Stimulated activated CD4-positive, alpha-beta T cell treated with anti-CD3 and anti-CD28 coated beads, Interleukin-15, amount 100 ng/mL, for 1 hour (primary cell): ENCODE data around the gene PTGR3.

ENCODE experiments used
- DNase-seq, 2 donors: peaks; one replicate each; pipeline ENCODE4 v3.0.0-alpha.2; 2020; ENCODE audit warnings: low read depth in 1 of 2, low spot score in 1 of 2

PTGR3 gene

DNA sequence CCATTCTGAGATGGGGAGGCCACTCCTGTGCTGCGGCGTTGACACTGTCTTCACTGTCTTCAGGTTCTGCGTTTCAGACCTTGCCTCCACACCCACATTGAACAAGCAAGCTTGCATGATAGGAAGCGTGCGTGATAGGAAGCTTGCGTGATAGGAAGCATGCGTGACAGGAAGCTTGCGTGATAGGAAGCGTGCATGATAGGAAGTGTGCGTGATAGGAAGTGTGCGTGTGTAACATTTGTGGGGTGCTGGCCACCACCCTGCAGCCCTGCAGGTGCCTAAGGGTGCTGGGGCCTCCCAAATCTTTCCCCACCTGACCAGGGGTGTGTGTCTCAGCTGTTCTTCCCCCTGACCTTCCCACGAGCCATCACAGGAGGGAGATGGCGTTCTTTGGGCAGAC is 27.0 kb upstream of the PTGR3 start:
- no peak for DNase-seq

DNA sequence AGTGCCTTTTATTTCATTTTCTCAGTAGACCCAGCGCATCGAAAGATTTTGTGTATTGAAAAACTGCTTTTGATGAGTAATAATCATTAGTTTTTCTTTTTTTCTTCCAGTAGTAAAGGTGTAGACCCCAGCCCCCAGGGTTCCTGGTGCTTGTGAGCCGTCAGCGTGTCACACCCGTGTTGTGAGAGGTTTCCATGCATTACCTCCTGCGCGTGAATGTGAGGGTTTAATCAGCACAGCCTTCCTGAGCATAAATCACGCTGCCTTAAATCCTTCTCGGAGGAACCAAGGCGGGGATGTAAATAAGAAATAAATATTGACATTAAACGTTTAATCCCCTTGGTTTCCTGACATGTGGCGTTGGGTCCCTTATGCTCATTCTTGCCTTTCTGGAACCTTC is 26.0 kb upstream of the PTGR3 start:
- no peak for DNase-seq

DNA sequence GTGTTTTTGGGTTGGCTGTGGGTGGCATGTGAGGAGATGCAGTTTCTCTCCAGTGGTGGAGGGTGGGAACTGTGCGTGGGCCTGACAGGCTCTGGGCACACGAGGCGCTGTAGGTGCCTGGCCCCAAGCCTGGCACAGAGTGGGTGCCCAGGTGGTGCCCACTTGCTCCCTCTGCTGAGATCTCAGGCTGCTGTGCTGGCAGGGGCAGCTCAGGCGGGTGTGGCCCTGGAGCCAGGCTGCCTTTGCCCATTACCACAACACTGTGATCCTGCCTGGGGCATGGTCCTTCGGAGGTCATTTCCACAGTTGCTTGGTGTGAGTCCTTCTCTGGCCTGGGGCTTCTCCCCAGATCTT is 22.1 kb upstream of the PTGR3 start:
- DNase-seq, result no peak

DNA sequence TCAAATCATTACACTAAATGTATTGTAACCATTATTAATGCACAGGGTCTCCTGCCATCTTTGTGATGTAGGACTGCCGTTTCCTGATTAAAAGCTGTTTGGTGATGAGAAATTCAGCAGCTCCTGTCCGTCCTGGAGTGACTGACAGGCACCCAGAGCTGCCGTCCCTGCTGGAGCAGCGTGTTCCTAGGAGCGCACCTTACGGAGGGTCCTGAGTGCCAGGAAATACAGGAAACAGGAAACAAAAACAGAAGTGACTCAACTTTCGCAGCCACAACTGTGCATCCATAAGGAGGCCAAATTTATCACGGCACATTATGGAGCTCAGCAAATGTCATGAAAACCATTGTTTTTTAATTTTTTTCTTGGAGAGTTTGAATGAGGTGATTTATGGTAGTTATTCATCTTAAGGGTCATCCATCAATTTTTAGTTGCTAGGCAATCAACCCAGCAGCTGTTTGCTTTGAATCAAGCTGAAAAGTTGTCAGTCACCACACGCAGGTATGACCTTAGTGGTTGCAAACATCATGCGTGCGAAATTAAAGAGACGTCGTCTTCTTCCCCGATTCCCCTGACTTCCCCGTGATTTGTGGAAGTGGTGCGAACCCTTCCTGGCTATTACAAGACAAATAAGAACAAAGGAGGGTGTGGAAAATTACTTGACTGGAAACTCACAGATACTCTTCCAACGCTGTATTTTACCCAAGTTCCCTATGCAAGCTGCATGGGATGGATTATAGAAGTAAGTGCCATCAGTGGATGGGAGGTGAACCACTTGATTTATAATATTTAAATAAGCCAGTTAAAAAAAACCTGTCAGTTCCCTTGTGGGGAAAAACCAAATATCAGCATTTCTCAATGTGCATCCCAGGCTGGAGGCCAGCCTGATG is 21.5 kb upstream of the PTGR3 start:
- DNase-seq, result no peak

DNA sequence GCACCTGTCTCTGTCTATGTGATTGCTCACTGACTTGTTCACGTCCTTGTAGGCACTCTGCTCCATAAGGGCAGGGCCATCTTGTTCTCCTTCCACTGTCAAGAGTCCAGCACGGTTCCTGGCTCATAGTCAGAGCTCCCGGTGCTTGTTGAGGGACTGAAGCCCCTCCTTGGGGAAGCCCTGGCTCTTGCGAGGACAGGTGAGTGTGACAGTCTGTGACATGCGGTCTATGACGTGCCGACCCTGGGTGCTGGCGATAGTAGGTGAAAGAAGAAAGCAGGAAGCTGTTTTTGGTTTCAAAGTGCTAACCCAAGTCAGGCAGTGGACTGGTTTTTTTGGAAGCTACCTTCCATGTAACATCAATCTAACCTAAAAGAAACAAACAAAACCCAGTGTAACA is 20.5 kb upstream of the PTGR3 start:
- no peak for DNase-seq

DNA sequence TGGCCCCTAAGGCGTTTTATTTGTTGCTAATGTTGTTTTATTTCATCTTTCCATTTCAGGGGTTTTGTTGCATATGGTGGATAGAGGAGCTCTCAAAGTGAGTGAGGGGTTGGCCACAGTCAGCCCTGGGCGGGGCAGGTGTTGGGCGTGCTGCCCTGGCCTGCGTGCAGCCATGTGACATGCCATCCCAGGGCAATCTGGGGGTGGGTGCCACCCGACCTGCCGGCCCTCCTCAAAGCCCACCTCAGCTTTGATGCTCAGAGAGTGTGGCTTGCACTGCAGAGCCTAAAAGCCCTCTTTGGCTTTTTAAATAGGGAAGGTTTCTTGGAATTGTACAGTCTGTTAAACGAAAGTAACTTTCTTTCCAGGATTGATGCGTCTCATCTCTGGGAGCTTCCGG is 20.0 kb upstream of the PTGR3 start:
- DNase-seq, result no peak

DNA sequence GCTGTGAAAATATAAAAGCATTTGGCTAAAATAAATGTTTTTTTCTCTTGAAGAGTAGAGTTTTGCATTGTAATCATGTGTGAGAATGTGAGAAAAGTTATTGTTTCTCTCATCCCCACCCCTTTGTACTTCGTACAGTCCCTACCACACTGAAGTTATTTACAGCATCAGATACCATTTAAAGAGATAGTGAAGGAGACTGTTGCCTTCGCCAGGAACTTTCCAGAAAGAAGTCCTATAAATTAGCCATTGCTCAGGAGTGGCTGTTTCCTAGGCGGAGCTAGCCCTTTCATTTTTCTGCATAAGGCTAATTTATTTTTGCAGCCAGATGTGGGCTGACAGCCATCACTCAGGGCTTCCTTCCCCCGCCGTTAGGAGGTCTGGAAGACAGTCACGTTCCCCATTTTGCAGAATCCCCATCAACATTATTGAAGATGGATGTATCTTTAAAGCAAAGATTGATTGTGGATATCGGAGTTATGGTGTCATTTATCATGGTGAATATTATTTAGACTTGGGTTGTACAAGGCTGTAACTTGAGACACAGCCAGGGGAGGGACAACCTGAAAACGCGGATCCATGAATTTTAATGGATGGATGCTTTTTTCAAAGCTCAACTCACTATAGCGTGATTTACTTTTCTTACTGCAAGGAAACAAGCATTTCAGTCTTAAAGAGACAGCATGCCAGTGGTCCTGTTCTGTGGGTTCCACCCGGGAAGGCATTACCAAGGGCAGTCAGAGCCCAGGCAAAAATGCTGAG is 18.8 kb upstream of the PTGR3 start:
- DNase-seq, result no peak

DNA sequence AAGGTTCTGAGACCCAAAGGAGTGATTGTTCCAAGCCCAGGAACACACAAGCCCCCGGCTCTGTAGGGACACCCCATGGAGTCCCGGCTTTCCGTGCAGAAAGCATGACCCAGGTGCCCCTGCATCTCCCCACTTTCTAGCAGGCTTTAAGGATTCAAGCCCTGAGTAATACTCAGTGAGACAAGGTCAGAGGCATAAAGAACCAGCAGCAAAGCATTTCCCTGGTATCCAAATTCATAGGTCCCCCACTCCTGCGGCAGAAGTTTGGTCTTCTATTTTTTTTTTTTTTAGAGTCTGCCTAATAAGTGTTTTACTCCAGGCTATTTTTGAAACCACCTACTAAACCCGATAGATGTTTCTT is 18.0 kb upstream of the PTGR3 start:
- no peak for DNase-seq

DNA sequence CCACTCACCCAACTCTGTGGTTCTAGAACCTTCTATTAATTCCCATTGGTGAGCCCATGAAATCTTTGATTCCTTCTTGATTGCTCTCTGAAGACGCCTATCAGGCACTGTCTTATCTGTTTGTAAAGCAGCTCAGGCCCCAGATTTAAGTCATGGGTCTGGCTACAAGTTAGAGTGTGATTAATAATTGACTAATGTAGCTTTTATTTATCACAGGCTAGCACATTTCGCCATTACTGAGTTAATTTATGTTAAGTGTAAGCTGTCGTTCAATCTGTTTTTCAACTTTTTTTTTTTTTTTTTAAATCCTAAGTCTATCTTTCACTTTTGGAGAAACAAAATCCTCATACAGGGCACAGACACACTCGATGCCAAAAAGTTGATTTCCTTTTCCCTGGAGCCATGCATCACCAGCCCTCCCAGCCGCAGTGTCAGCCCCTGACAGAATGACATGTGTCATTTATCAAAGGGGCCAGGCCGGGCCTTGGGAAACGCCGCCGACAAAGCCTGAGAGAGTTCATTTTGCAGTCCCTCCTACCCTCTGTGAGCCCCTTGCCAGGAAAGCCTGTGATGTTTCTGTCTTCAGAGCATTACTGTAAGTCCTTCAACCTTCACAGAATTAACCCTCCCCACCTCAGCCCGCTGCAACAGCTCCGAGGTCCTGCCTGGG is 17.5 kb upstream of the PTGR3 start:
- no peak for DNase-seq

DNA sequence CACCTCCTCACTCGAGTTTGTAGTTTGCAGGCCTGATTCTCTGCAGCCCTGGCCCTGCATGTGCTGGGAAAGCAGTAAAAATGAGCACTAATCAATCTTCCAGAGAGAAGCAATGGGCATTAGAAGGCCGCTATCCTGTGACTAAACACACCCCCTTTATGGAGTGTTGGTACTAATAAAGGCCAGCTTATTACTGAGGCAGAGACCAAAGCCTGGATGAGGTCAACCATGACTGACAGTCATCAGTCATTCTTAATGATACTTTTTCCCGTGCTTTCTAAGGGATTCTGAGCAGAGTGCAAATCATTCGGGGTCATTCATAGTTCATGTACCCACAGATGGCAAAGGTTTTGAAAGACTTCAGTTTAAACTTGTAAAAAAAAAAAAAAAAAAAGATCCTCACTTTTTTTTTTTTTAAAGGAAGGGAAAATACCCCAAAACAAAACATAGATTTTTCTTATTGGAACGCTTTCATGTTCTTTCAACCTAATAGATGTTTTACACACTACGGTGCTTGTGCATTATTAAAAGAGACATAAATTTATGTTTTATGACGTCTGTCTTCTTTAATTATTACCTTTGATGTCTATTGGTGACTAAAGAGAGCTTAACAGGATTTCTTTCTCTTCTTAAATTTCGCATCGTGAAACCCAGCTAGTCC is 14.9 kb upstream of the PTGR3 start:
- DNase-seq, result no peak

DNA sequence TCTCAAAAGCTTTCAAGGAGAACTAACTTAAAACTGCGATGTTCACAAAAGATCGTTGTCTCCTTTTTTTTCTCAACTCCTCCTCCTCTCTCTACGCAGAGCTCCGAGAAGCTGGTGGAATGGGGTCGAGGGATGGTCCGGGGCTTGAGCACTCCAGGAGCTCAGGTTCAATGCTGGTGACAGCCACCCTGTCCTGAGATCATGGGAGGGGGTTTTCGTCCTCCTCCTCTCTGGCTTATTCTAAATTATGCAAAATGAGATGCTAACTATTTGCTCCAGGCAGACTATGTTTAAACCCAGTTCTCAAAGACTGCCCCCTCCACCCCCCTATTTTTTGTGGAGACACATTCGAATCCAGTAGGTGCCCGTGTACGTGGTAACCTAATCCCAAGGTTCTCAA is 13.5 kb upstream of the PTGR3 start:
- DNase-seq, result no peak

DNA sequence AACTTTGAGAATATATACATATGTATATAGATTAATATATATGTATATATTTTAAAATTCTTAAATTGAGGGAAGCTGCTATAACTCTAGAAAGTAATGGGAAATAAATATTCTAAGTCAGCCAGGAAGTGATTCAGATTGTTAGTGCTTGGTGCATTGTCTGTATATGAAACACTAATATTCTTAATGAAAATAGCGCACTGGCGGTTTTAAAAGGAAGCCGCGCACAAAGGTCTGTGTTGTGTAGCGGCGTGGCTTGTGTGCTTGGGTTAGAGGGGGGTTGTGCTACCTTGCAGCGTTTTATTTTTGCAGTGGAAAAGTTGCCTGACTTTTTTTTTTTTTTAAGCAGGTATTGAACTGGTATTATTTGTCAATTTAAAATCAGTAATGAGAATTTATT is 13.0 kb upstream of the PTGR3 start:
- no peak for DNase-seq

DNA sequence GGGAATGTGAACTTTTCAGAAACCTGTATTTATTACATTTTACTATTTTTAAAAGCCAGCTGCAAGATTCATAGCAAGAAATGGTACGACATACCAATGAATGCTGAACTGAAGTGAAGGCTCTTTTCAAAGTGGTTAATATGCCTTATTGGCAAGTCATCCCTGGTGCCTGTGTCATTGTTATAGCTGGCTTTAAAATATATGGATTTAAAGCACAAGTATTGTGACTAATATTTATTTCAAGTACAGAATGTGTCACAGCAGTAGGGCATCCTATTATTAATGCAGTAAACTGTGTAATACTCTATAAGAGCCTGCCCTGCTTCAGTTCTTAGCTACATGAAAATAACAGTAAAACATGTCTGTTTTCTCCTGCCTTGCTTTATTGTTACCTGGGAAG is 12.5 kb upstream of the PTGR3 start:
- no peak for DNase-seq

DNA sequence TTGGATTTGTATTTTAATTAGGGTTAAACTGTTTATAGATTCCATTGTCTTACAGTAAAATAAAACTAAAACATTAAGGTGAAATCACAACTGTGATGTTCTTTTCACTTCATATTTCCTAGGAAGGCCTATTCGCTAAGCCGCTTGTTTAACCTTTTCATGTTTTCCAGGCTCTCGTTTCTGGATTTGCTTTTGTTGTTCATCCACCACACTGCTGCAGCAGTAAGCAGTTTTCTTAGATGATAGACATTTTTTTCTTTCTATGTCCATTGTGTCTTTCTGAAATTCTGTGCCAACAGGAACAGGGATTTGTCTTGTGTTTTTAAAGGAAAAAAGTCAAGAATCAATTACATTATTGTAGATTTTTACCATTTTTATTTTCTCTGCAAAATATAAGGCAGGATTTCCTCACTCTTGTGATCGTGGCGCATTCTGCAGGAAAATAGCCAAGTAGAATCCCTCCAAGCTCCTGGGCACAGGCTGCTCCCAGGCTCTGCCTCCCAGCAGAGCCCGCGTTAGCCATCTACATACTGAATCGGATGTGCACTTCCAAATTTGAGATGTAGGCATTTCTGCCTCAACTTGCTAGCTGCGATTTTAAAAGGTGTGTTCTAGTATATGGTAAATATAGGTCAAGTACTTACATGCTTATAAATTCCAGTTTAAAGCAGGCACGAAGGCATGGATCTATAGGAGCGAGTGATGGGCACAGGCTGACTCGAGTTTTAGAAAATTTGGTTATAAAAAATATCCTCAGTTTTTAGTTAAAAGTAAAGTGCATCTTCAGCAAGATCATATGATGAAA is 11.8 kb upstream of the PTGR3 start:
- no peak for DNase-seq

DNA sequence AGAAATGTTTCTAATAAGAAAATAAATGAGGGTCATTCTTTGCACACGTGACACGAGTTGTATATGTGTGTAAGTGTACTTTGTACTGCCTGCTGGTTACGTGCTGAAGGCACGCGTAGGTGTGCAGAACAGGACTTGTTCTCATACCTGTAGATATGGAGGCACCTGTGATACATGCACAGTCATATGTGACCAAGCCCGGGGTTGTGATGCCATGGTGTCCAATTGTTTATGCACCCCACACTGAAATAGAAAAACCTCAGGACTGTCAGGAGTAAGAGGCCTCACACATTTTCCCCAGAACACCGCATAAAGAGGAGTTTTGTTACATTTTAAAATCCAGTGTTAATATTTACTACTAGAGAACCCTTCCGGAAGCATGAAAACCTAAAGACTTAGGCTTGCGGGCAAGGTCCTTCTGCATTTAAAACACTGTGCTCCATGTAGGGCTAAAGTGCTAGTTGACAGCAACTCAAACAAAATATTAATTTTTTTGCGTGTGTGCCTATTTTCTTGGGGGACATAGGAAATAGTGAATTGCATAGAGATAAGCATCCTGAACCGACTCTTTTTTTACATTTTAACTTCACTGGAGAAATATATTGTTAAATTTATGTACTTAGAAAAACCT is 10.9 kb upstream of the PTGR3 start:
- DNase-seq, result no peak

DNA sequence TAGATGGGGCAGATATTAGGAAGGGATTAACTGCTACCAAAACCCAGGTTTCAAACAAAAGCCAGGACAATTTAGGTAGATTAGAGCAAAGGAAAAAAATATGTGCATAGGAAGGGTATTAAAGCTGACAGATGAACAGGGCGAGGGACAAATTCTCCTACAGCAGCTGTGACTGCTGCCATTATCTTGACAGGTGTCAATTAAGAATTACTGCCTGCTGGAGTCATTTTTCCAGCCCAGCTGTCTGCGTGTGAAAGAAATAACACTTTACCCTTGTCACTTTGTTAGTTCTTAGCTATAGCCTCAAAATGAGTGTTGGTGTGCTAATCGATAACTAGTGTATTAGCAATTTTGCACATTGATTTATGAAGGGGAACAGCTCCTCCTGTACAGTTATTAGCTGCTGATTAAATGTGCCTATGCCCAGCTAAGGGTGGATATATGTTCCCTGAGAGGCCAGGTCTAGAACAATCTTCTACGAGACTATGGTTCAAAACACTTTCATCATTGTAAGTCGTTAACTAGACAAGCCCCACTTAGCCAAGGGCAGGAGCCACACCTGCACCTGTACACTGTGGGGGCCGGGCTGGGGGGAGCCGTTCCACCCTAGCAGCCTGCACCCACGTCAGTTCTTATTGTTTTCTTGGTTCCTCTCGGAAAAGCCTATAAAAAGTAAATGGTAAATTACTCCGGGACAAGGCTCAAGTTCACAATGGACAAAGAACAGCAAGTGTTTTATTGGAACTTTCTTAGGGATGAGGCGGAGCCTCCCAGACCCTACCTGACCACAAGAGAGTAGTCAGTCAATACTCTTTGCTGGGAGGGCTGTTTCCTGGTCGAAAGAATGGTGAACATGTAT is 9.4 kb upstream of the PTGR3 start:
- DNase-seq, result no peak

DNA sequence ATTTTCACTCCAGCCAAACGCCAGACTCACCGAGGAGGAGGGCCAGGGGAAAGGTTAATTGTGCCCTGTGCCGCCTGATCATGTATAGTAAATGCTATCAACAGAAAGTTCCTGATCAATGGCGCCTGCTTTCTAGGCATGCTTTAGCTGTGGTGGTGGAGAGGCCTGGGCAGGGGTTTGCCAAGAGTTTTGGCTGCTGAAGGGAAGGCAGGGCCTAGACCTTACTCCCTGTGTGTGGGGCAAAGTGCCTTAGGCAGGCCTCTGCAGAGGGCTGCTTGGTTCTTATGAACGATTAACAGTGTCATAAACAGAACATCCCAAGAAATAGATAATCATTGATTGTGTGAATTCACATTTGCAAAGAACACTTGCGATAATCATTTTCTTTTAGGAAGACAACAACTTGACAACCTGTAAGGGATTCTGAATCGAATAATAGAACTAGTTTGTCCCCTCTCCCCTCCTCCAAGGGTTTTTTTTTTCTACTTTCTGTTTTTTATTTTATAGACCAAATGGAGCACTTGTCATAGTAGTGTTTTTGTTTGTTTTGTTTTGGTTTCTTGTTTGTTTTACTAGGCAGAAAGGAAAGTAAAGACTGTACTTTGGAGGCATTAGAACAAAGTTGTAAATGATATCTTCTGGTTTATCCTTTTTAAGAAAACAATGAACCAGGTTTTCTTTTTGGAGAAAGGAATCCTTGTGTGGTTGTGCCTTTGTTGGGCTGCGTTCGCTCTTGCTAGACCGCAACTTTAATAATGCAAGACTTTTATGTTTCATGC is 8.2 kb upstream of the PTGR3 start:
- no peak for DNase-seq

DNA sequence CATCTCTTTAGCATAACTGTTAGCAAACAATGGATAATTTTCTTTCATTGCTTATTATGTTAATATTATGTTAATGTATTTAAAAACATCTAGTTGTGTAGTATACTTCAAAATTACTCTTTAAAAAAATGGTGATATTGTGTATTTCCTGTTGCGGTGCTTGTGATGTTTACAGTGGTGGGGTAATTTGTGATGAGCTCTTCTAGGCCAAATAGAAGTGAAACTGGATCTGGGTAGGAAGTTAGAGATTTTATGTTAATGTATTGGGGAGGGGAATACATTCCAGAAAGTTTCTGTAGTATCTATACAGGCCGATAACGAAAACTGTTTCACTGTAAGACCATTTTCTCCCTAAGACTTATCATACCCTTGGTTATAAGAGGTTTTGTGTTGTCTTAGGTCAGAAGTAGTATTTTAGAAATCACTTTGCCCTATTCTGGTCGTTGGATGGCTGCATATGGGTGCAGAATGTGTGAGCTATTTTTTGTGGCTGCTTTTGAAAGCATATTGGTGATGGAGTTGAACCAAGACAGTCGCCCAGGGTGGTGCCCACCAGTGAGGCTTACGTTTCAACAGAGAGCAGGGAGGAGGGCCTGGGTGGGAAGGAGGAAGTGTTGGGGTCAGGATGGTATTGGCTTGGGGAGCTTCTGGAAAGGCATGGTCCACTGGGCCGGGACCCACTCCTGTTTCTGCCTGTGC is 7.4 kb upstream of the PTGR3 start:
- DNase-seq, result no peak
